ENCODE data around the gene DUSP3.

DNA sequence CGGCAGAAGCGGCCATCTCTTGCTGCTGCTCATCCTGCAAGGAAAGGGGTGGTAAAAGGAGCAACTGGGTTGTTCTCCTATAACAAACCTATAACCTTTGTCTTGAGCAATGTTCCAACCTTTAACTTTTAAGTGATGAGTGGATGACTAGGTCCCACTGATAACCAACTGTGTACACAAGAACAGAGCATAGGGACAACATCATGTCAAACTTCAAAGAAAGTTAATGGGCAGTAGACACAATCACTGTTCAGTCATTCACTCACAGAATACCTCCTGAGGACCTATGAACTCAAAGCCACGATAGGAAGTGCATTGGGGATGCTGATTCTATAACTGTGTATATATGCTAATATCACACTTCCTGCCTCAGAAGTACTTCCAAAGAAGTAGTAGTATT is 23.1 kb upstream of the DUSP3 start:
- TF ChIP-seq, protein P1, sequence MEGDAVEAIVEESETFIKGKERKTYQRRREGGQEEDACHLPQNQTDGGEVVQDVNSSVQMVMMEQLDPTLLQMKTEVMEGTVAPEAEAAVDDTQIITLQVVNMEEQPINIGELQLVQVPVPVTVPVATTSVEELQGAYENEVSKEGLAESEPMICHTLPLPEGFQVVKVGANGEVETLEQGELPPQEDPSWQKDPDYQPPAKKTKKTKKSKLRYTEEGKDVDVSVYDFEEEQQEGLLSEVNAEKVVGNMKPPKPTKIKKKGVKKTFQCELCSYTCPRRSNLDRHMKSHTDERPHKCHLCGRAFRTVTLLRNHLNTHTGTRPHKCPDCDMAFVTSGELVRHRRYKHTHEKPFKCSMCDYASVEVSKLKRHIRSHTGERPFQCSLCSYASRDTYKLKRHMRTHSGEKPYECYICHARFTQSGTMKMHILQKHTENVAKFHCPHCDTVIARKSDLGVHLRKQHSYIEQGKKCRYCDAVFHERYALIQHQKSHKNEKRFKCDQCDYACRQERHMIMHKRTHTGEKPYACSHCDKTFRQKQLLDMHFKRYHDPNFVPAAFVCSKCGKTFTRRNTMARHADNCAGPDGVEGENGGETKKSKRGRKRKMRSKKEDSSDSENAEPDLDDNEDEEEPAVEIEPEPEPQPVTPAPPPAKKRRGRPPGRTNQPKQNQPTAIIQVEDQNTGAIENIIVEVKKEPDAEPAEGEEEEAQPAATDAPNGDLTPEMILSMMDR (IDR thresholded peaks at IDR 0.05): no peak
- TF ChIP-seq POLR2AphosphoS5 (IDR thresholded peaks at IDR 0.05) (no peak), EP300 (IDR thresholded peaks at IDR 0.05) (no peak)
